Subcutaneous abdominal adipose tissue (tissue), 5 donors: ENCODE data around the gene GNPNAT1.

Source experiments
- H3K27ac ChIP-seq: one replicate; pipeline ENCODE4 v1.7.0; 2013; ENCODE audit warnings: low read depth, mild to moderate bottlenecking, inconsistent platforms, low read length, moderate library complexity
- H3K27me3 ChIP-seq, 5 donors: one replicate each; pipeline ENCODE4 v1.7.0; 2013; ENCODE audit warnings: low read length in 5 of 5, inconsistent platforms in 1 of 5; ENCODE audit not compliant: control insufficient read depth in 5 of 5, insufficient read depth in 4 of 5
- H3K36me3 ChIP-seq, 5 donors: one replicate each; pipeline ENCODE4 v1.7.0; 2013; ENCODE audit warnings: low read length in 5 of 5; ENCODE audit not compliant: control insufficient read depth in 5 of 5, insufficient read depth in 5 of 5
- H3K4me1 ChIP-seq, 5 donors: one replicate each; pipeline ENCODE4 v1.7.0; 2013; ENCODE audit warnings: low read length in 5 of 5, mild to moderate bottlenecking in 3 of 5, moderate library complexity in 1 of 5; ENCODE audit not compliant: control insufficient read depth in 5 of 5, insufficient read depth in 5 of 5
- H3K4me3 ChIP-seq, 5 donors: one replicate each; pipeline ENCODE4 v1.7.0; 2013; ENCODE audit warnings: low read length in 5 of 5, low read depth in 1 of 5
- H3K9ac ChIP-seq, 5 donors: one replicate each; pipeline ENCODE4 v1.7.0; 2013; ENCODE audit warnings: low read length in 5 of 5, mild to moderate bottlenecking in 4 of 5, moderate library complexity in 3 of 5
- H3K9me3 ChIP-seq, 5 donors: one replicate each; pipeline ENCODE4 v1.7.0; 2013; ENCODE audit warnings: low read length in 5 of 5; ENCODE audit not compliant: control insufficient read depth in 5 of 5
- donor health status: healthy.
- donor health status: healthy.
- donor health status: healthy.
- donor health status: healthy.
- donor health status: healthy.

The GNPNAT1 gene

GRCh38 chr14:52791223-52792096, at the start of gene GNPNAT1:
Gene GNPNAT1 (minus strand): TSS chr14:52791607. CDS start chr14:52784650, 6,957 bp downstream.
- Histone ChIP-seq H3K4me3 (peak within 1 kb of the TSS; percentile 75 to 86 (median 84)), H3K36me3 (no peaks in the 10 kb centered on the region), H3K9me3 (no peaks in the 10 kb centered on the region), H3K27ac (peak within 1 kb of the TSS; percentile 80), H3K9ac (peak within 1 kb of the TSS; percentile 72 to 86 (median 74)), H3K4me1 (peaks cover 2 to 22% (median 19%) of the 10 kb centered on the region in 5 donors), H3K27me3 (no peaks in the 10 kb centered on the region)

- H3K27ac ChIP-seq = no peak overlapping the region
- peaks cover 12 to 16% (median 14%) of the 10 kb centered on the region in 5 donors for H3K4me1 ChIP-seq
- H3K9ac ChIP-seq = no peak overlapping the region
- no peaks in the 10 kb centered on the region for H3K36me3 ChIP-seq
- no peaks in the 10 kb centered on the region for H3K27me3 ChIP-seq
- no peaks in the 10 kb centered on the region for H3K9me3 ChIP-seq
- no peak overlapping the region for H3K4me3 ChIP-seq
These were observed 49.5 kb upstream of the GNPNAT1 start for GRCh38 chr14:52840877-52841276.

GRCh38 chr14:52837451-52837850, 46.0 kb upstream of the GNPNAT1 start:
- Histone ChIP-seq H3K9ac (no peak overlapping the region), H3K4me1 (no peaks in the 10 kb centered on the region), H3K4me3 (no peak overlapping the region), H3K9me3 (no peaks in the 10 kb centered on the region), H3K27me3 (no peaks in the 10 kb centered on the region), H3K36me3 (no peaks in the 10 kb centered on the region), H3K27ac (no peak overlapping the region)

GRCh38 chr14:52836063-52836462, 44.7 kb upstream of the GNPNAT1 start:
- Histone ChIP-seq H3K27me3 (no peaks in the 10 kb centered on the region), H3K9me3 (no peaks in the 10 kb centered on the region), H3K9ac (no peak overlapping the region), H3K36me3 (no peaks in the 10 kb centered on the region), H3K27ac (no peak overlapping the region), H3K4me3 (no peak overlapping the region), H3K4me1 (no peaks in the 10 kb centered on the region)

- Histone ChIP-seq H3K27ac (no peak overlapping the region), H3K4me3 (no peak overlapping the region), H3K27me3 (no peaks in the 10 kb centered on the region), H3K9ac (no peak overlapping the region), H3K9me3 (no peaks in the 10 kb centered on the region), H3K4me1 (no peaks in the 10 kb centered on the region), H3K36me3 (no peaks in the 10 kb centered on the region)
These were observed 43.9 kb upstream of the GNPNAT1 start for GRCh38 chr14:52835122-52835903.

GRCh38 chr14:52834440-52834842, 43.0 kb upstream of the GNPNAT1 start:
- no peak overlapping the region for H3K4me3 ChIP-seq
- no peaks in the 10 kb centered on the region for H3K4me1 ChIP-seq
- no peaks in the 10 kb centered on the region for H3K9me3 ChIP-seq
- no peaks in the 10 kb centered on the region for H3K36me3 ChIP-seq
- no peaks in the 10 kb centered on the region for H3K27me3 ChIP-seq
- no peak overlapping the region for H3K9ac ChIP-seq
- H3K27ac ChIP-seq = no peak overlapping the region

GRCh38 chr14:52833891-52834290, 42.5 kb upstream of the GNPNAT1 start:
- Histone ChIP-seq H3K27ac (no peak overlapping the region), H3K4me1 (no peaks in the 10 kb centered on the region), H3K9ac (no peak overlapping the region), H3K27me3 (no peaks in the 10 kb centered on the region), H3K9me3 (no peaks in the 10 kb centered on the region), H3K36me3 (no peaks in the 10 kb centered on the region), H3K4me3 (no peak overlapping the region)

- Histone ChIP-seq H3K27me3 (no peaks in the 10 kb centered on the region), H3K4me3 (no peak overlapping the region), H3K9me3 (no peaks in the 10 kb centered on the region), H3K9ac (no peak overlapping the region), H3K27ac (no peak overlapping the region), H3K36me3 (no peaks in the 10 kb centered on the region), H3K4me1 (peaks cover 0 to under 1% (median 0%) of the 10 kb centered on the region in 5 donors)
These were observed 38.2 kb upstream of the GNPNAT1 start for GRCh38 chr14:52829527-52830185.

- no peak overlapping the region for H3K9ac ChIP-seq
- H3K27me3 ChIP-seq = no peaks in the 10 kb centered on the region
- H3K9me3 ChIP-seq = no peaks in the 10 kb centered on the region
- no peaks in the 10 kb centered on the region for H3K36me3 ChIP-seq
- H3K4me3 ChIP-seq = no peak overlapping the region
- H3K4me1 ChIP-seq = peaks cover 0 to 7% (median 3%) of the 10 kb centered on the region in 5 donors
- H3K27ac ChIP-seq = no peak overlapping the region
These were observed 36.0 kb upstream of the GNPNAT1 start for GRCh38 chr14:52827426-52827825.
